ENCODE data around the gene RBMS3. TPM values are rescaled to one million over a fixed set of nuclear protein-coding genes. Genes with fewer than 3 reads are reported as not detected.
"Not testable (repeated sequence)": the region's sequence is repeated elsewhere in the genome, so short reads cannot be mapped to it uniquely, and the experiment has no call there.

The RBMS3 gene
- total RNA-seq, result 10 to 100 TPM in 2 of 4 donors, 1 to 10 TPM in 2; 2.8 to 77.6 (median 13.7) TPM

GRCh38 chr3:29280404-29281093, at the start of gene RBMS3:
TSS of gene RBMS3 (plus strand) at chr3:29281071.
- H3K27ac ChIP-seq, result peak within 1 kb of the TSS; percentile 52 to 83 (median 74)
- H3K9me3 ChIP-seq, result no peaks in the 10 kb centered on the region
- no peaks in the 10 kb centered on the region for H3K36me3 ChIP-seq
- H3K27me3 ChIP-seq, result no peaks in the 10 kb centered on the region
- H3K4me3 ChIP-seq, result peak within 1 kb of the TSS; percentile 28 to 58 (median 43)
- peak; percentile 22 to 82 (median 59) for DNase-seq
- H3K4me1 ChIP-seq, result no peaks in the 10 kb centered on the region
- peak in 4 of 6 experiments; percentile 12 to 36 (median 31) for TF ChIP-seq CTCF (IDR thresholded peaks at IDR 0.05)
- TF ChIP-seq POLR2A (IDR thresholded peaks at IDR 0.05), result no peak

DNA sequence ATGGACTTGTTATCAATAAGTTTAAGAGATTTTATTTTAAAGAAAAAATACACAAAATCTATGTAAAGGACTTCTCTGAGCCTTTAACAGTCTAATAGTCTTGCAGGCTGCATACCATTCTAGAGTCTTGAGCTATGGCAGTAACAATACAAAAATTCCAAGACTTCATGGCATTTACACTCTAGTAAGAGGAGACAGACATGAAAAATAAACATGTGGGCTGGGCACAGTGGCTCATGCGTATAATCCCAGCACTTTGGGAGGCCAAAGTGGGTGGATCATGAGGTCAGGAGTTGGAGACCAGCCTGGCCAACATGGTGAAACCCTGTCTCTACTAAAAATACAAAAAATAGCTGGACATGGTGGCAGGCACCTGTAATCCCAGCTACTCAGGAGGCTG, 47.7 kb upstream of the RBMS3 start:
- not testable (repeated sequence) for H3K36me3 ChIP-seq, DNase-seq, H3K4me1 ChIP-seq, H3K4me3 ChIP-seq, H3K9me3 ChIP-seq, H3K27ac ChIP-seq, H3K27me3 ChIP-seq

DNA sequence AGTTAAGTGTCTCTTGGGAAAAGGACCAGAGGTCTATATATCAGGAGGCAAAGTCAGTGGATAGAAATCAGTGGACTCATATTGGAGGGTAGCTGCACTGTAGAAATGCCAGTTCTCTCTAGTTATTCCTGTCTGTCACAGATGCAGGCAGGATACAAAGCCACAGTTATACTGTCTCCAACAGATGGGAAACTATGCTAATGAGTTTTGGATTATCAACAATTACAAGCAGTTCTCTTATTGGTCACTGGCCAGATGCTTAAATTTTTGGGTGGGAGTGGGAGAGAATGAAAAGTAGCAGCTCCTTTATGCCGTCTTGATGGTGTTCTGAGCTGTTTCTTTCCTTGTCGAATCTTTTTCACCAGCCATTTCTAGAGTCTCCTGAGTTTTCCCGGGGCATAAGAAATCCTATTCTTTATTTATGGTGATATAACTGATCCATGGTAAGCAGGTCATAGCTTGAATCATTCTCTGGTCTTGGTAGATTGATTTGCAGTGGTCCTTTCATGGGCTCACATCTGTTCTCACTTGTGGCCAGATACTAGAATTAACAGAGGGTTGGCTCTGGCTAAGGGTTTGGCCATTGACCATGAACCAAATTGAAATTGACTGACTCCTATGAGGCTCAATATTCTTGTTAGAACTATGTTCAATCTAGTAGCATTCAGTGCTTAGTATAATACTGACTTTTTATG, 44.6 kb upstream of the RBMS3 start:
- no peak overlapping the region for H3K27ac ChIP-seq
- no peak for TF ChIP-seq CTCF (IDR thresholded peaks at IDR 0.05)
- TF ChIP-seq POLR2A (IDR thresholded peaks at IDR 0.05), result no peak
- no peaks in the 10 kb centered on the region for H3K9me3 ChIP-seq
- H3K27me3 ChIP-seq, result no peaks in the 10 kb centered on the region
- no peak overlapping the region for H3K4me3 ChIP-seq
- H3K36me3 ChIP-seq, result no peaks in the 10 kb centered on the region
- no peaks in the 10 kb centered on the region for H3K4me1 ChIP-seq
- no peak for DNase-seq

- Histone ChIP-seq H3K4me1 (no peaks in the 10 kb centered on the region), H3K36me3 (no peaks in the 10 kb centered on the region), H3K9me3 (no peaks in the 10 kb centered on the region), H3K27me3 (no peaks in the 10 kb centered on the region), H3K27ac (no peak overlapping the region), H3K4me3 (no peak overlapping the region)
- no peak for DNase-seq
- TF ChIP-seq CTCF (IDR thresholded peaks at IDR 0.05), result no peak
- TF ChIP-seq POLR2A (IDR thresholded peaks at IDR 0.05), result no peak
These were observed 41.5 kb upstream of the RBMS3 start for GRCh38 chr3:29239376-29239775.

DNA sequence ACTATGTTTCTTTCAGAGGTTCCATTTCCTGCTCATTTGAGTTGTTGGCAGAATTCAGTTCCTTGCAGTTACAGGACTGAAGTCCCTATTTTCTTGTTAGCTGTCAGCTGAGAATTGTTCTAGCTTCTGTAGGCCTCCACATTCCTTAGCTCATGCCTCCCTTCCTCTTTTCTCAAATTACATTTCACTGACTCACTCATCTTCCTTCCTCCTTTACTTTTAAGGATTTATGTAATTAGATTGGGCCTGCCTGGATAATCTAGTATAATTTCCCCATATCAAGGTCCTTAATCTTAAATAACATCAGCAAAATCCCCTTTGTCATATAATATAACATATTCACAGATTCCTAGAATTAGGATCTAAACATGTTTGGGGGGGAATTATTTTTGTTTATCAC, 40.6 kb upstream of the RBMS3 start:
- H3K36me3 ChIP-seq, result no peaks in the 10 kb centered on the region
- no peak overlapping the region for H3K4me3 ChIP-seq
- TF ChIP-seq POLR2A (IDR thresholded peaks at IDR 0.05), result no peak
- TF ChIP-seq CTCF (IDR thresholded peaks at IDR 0.05), result no peak
- H3K27me3 ChIP-seq, result no peaks in the 10 kb centered on the region
- no peaks in the 10 kb centered on the region for H3K9me3 ChIP-seq
- DNase-seq, result no peak
- H3K4me1 ChIP-seq, result no peaks in the 10 kb centered on the region
- no peak overlapping the region for H3K27ac ChIP-seq

DNA sequence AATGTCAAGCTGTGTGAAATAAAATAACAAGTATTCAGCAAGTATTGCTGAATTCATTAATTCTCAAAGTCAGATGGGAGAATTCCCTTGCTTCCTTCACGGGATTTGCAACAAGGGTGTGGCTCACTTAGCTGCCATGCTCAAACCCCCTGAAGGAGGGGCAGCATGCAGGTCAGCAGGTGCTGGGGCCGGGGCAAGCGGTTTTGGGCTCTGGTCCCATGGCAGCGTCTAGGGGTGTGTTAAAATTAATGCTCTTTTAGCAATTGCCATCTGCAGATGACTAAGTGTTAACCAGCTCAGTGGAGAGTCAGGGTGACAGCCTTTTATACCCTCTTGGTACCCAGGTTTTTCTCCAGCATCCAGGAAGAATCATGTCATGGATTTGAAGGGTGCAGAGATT, 40.0 kb upstream of the RBMS3 start:
- no peak for TF ChIP-seq POLR2A (IDR thresholded peaks at IDR 0.05)
- no peak for TF ChIP-seq CTCF (IDR thresholded peaks at IDR 0.05)
- H3K36me3 ChIP-seq, result no peaks in the 10 kb centered on the region
- no peaks in the 10 kb centered on the region for H3K27me3 ChIP-seq
- H3K27ac ChIP-seq, result no peak overlapping the region
- DNase-seq, result no peak
- H3K4me3 ChIP-seq, result no peak overlapping the region
- no peaks in the 10 kb centered on the region for H3K9me3 ChIP-seq
- no peaks in the 10 kb centered on the region for H3K4me1 ChIP-seq
